SK-N-SH treated with all-trans-retinoic acid at 6 μM for 48 hours (cell line): ENCODE results near the gene ALDH16A1.

Experiments
- ATAC-seq: fragments of 200-7000 bp; cut with Tn5 transposase; 3 replicates; pipeline ENCODE4 v1.9.1; 2020; ENCODE audit warnings: mild to moderate bottlenecking, moderate library complexity
- ARNTL ChIP-seq: fragments of 450-650 bp; formaldehyde crosslinking; IDR thresholded peaks from 2 replicates; pipeline ENCODE4 v1.5.0; 2020; ENCODE audit warnings: low read depth, mild to moderate bottlenecking, moderate library complexity, borderline replicate concordance
- CREB5 ChIP-seq: fragments of 250-450 bp; sonication (Bioruptor Pico); IDR thresholded peaks from 2 replicates; pipeline ENCODE4 v1.5.1; 2020; ENCODE audit warnings: low read depth, mild to moderate bottlenecking, moderate library complexity
- CSDC2 ChIP-seq: fragments of 250-450 bp; sonication (Bioruptor Pico); IDR thresholded peaks from 2 replicates; pipeline ENCODE4 v1.5.0; 2020; ENCODE audit warnings: mild to moderate bottlenecking, moderate library complexity
- ESRRG ChIP-seq: fragments of 250-450 bp; sonication (Bioruptor Pico); IDR thresholded peaks from 2 replicates; pipeline ENCODE4 v1.6.1; 2021; ENCODE audit warnings: mild to moderate bottlenecking
- GLIS3 ChIP-seq: fragments of 250-450 bp; sonication (Bioruptor Pico); IDR thresholded peaks from 2 replicates; pipeline ENCODE4 v1.5.0; 2020; ENCODE audit warnings: mild to moderate bottlenecking, moderate library complexity
- ISL1 ChIP-seq: fragments of 250-450 bp; sonication (Bioruptor Pico); IDR thresholded peaks from 2 replicates; pipeline ENCODE4 v2.1.2; 2022; ENCODE audit warnings: mild to moderate bottlenecking, moderate library complexity
- PATZ1 ChIP-seq: fragments of 250-450 bp; sonication (Bioruptor Pico); IDR thresholded peaks from 2 replicates; pipeline ENCODE4 v1.8.0; 2020; ENCODE audit warnings: mild to moderate bottlenecking, moderate library complexity, borderline replicate concordance
- POU6F1 ChIP-seq: fragments of 250-450 bp; sonication (Bioruptor Pico); IDR thresholded peaks from 2 replicates; pipeline ENCODE4 v1.8.0; 2021; ENCODE audit warnings: low read depth, mild to moderate bottlenecking, moderate library complexity, borderline replicate concordance
- PPARA ChIP-seq: fragments of 250-450 bp; sonication (Bioruptor Pico); IDR thresholded peaks from 2 replicates; pipeline ENCODE4 v1.5.0; 2020; ENCODE audit warnings: mild to moderate bottlenecking, borderline replicate concordance
- SNAI2 ChIP-seq: fragments of 250-450 bp; sonication (Bioruptor Pico); IDR thresholded peaks from 2 replicates; pipeline ENCODE4 v1.5.0; 2020; ENCODE audit warnings: mild to moderate bottlenecking, moderate library complexity
- TCF4 ChIP-seq: fragments of 250-450 bp; sonication (Bioruptor Pico); IDR thresholded peaks from 2 replicates; pipeline ENCODE4 v1.8.0; 2021; ENCODE audit warnings: mild to moderate bottlenecking, moderate library complexity, borderline replicate concordance
- TOX ChIP-seq: fragments of 250-450 bp; sonication (Bioruptor Pico); IDR thresholded peaks from 2 replicates; pipeline ENCODE4 v1.8.0; 2021; ENCODE audit warnings: mild to moderate bottlenecking, moderate library complexity, borderline replicate concordance
- ZC3H10 ChIP-seq: fragments of 250-450 bp; sonication (Bioruptor Pico); IDR thresholded peaks from 2 replicates; pipeline ENCODE4 v1.5.1; 2021; ENCODE audit warnings: mild to moderate bottlenecking, moderate library complexity
- ZFP3 ChIP-seq: fragments of 250-450 bp; sonication (Bioruptor Pico); IDR thresholded peaks from 2 replicates; pipeline ENCODE4 v1.5.0; 2020; ENCODE audit warnings: mild to moderate bottlenecking, moderate library complexity
- ZFP30 ChIP-seq: fragments of 450-650 bp; formaldehyde crosslinking; IDR thresholded peaks from 2 replicates; pipeline ENCODE4 v1.5.0; 2022; ENCODE audit warnings: mild to moderate bottlenecking, moderate library complexity
- ZNF565 ChIP-seq: fragments of 450-650 bp; formaldehyde crosslinking; conservative IDR thresholded peaks from 2 replicates; pipeline ENCODE4 v1.5.0; 2020; ENCODE audit warnings: low read depth, mild to moderate bottlenecking, moderate library complexity
- ZNF8 ChIP-seq: fragments of 450-650 bp; formaldehyde crosslinking; IDR thresholded peaks from 2 replicates; pipeline ENCODE4 v1.5.0; 2020; ENCODE audit warnings: mild to moderate bottlenecking, moderate library complexity

Gene ALDH16A1

GRCh38 chr19:49491804-49492572 lies 39.0 kb downstream of the ALDH16A1 start:
- no peak for TF ChIP-seq CREB5
- no peak for TF ChIP-seq ZNF8
- no peak for TF ChIP-seq ISL1 (CRISPR knock-in tag)
- TF ChIP-seq ZFP3 (CRISPR knock-in tag): no peak
- TF ChIP-seq TCF4 (CRISPR knock-in tag): no peak
- ATAC-seq: no peak

- TF ChIP-seq POU6F1 (0 out of 2 replicates have a peak, but pooled peaks have one; percentile 13), TCF4 (CRISPR knock-in tag) (no peak), ZC3H10 (0 out of 2 replicates have a peak, but pooled peaks have one; percentile 32), CSDC2 (CRISPR knock-in tag) (no peak), TOX (CRISPR knock-in tag) (0 out of 2 replicates have a peak, but pooled peaks have one; percentile 10), ZNF565 (CRISPR knock-in tag) (no peak), GLIS3 (peak; percentile 80), ZFP30 (CRISPR knock-in tag) (peak; percentile 9; the same call in 1 of the 2 replicates), CREB5 (peak; percentile 75), ESRRG (CRISPR knock-in tag) (peak; percentile 80; the same call in 1 of the 2 replicates), SNAI2 (CRISPR knock-in tag) (no peak)
- ATAC-seq: no peak
Measured at GRCh38 chr19:49492573-49493405, 39.8 kb downstream of the ALDH16A1 start.

DNA sequence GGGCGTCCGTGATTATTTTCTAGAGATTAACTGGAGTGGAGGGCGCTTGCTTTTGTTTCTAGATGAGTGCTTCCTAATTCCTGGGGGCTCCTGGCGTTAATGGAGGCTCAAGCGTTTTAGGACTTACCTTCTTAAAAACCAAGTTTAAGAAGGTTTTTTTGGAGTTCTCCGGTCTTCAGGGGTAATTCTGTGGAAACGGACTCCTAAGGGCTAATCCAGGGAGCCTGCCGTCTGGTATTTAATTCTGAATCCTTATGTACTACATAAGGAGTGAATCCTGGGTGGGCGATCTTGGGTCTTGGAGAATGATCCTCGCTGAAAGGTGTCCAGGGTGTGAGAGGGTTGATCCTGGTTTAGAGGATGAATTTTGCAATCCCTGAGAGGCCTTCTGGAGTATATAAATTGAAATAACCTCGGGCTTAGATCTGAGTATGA lies 43.6 kb downstream of the ALDH16A1 start:
- TF ChIP-seq TOX (CRISPR knock-in tag) (no peak), TCF4 (CRISPR knock-in tag) (no peak), ZFP30 (CRISPR knock-in tag) (no peak), ZC3H10 (no peak)
- ATAC-seq: no peak

DNA sequence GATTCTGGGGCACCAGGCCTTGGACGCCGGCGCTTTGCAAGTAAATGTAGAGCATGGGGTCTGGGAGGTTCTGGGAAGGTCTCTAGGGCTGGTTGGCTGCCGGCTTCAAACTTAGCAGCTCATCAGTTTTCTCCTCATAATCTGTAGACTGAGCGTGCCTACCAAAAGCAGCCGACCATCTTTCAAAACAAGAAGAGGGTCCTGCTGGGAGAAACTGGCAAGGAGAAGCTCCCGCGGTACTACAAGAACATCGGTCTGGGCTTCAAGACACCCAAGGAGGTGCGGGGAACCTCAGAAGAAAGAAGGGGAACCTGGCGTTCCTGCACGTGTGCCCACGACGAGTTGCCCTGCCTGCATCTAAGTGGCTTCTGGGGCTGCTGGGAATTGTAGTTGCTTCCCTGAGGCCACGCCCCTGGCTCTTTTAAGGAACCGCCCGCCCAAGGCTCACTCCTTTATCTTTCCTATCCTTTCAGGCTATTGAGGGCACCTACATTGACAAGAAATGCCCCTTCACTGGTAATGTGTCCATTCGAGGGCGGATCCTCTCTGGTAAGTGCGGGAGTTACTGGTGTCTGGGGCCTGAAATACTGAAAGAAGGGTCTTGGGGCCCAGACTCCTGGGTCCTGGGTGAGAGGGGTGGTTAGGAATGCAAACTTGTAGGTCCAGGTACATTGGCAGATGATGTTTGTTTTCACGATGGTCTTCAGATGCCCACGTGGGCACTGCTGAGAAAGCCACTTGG lies 44.2 kb downstream of the ALDH16A1 start:
- TF ChIP-seq TCF4 (CRISPR knock-in tag) (no peak), PPARA (CRISPR knock-in tag) (no peak)
- TF ChIP-seq, all 23 proteins: peak for 0
- ATAC-seq: peak; percentile 15

DNA sequence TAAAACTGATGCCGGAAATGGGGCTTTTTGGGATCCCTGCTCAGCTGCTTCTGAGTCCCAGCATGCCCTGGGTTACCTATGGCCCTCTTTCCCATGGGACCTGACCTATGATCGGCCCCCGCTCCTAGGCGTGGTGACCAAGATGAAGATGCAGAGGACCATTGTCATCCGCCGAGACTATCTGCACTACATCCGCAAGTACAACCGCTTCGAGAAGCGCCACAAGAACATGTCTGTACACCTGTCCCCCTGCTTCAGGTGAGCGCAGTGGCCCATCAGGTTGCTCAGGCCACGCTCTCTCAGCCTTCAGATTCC lies 44.7 kb downstream of the ALDH16A1 start:
- ATAC-seq: no peak
- no peak for TF ChIP-seq TCF4 (CRISPR knock-in tag)
- no peak for TF ChIP-seq ISL1 (CRISPR knock-in tag)
- no peak for TF ChIP-seq SNAI2 (CRISPR knock-in tag)
- TF ChIP-seq ARNTL (CRISPR knock-in tag): no peak
- TF ChIP-seq PATZ1 (CRISPR knock-in tag): no peak
- no peak for TF ChIP-seq CSDC2 (CRISPR knock-in tag)
- no peak for TF ChIP-seq ZC3H10
- no peak for TF ChIP-seq ZFP30 (CRISPR knock-in tag)
- TF ChIP-seq ZNF8: no peak
